Spleen (tissue), 7 donors: Measurements from ENCODE around the gene WNT6.

Experiments
- CTCF ChIP-seq, 11 experiments: fragments of 200-600 bp in 7 of 11; fragments of 450-650 bp in 4 of 11; sonication (generic) in 4 of 11; IDR thresholded peaks in 8 of 11; conservative IDR thresholded peaks in 3 of 11; 1 replicate in 7 of 11; 2 replicates in 4 of 11; pipeline versions ENCODE4 v1.4.0 to v1.8.0; 2016 to 2021; ENCODE audit warnings: antibody characterized with exemption in 11 of 11, inconsistent platforms in 4 of 11, mild to moderate bottlenecking in 1 of 11
- POLR2A ChIP-seq, 3 donors: fragments of 450-650 bp; IDR thresholded peaks; one replicate each; pipeline ENCODE4 v1.5.1; 2017; ENCODE audit warnings: antibody characterized with exemption in 3 of 3, mild to moderate bottlenecking in 1 of 3
- POLR2AphosphoS5 ChIP-seq, 3 donors: sonication (generic); formaldehyde crosslinking; IDR thresholded peaks; one replicate each; pipeline ENCODE4 v1.5.1; 2017; ENCODE audit warnings: antibody characterized with exemption in 3 of 3
- donor health status: DM: no; HTN: no; CAD: no; lungs with moderate emphysema.
- donor health status: DM: no; HTN: no; CAD: no.
- donor health status: DM: no; HTN: no; CAD: no.

- no peak for TF ChIP-seq CTCF (IDR thresholded peaks at IDR 0.05 in 8 of 11, conservative IDR thresholded peaks at IDR 0.05 in 3 of 11)
- TF ChIP-seq POLR2A (IDR thresholded peaks at IDR 0.05), result no peak
- no peak for TF ChIP-seq POLR2AphosphoS5 (IDR thresholded peaks at IDR 0.05)
Measured at GRCh38 chr2:218877331-218877730, 17.7 kb downstream of the WNT6 start.
